ENCODE measurements around the gene MLKL.

MLKL gene

DNA sequence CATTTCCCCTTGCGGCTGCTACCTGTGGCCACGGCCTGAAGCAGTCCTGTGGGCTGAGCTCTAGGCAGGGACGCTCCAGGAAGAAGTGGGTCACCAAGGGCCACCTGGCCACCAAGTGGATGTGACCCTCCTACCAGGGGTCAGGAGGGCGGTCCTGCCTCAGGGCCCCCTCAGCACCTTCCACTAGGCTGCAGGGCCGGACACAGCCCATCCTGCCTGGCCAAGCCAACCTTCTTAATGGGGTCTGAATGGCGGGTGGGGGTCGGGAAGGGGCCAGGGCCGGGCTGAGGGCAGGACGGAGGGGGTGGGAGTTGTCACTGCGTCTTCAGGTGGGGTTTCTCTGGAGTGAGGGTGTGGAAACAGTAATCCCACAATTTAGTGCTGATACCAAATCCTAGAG, 13.2 kb upstream of the MLKL start:
- TF ChIP-seq, protein P1, sequence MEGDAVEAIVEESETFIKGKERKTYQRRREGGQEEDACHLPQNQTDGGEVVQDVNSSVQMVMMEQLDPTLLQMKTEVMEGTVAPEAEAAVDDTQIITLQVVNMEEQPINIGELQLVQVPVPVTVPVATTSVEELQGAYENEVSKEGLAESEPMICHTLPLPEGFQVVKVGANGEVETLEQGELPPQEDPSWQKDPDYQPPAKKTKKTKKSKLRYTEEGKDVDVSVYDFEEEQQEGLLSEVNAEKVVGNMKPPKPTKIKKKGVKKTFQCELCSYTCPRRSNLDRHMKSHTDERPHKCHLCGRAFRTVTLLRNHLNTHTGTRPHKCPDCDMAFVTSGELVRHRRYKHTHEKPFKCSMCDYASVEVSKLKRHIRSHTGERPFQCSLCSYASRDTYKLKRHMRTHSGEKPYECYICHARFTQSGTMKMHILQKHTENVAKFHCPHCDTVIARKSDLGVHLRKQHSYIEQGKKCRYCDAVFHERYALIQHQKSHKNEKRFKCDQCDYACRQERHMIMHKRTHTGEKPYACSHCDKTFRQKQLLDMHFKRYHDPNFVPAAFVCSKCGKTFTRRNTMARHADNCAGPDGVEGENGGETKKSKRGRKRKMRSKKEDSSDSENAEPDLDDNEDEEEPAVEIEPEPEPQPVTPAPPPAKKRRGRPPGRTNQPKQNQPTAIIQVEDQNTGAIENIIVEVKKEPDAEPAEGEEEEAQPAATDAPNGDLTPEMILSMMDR (IDR thresholded peaks at IDR 0.05; ENCODE audit: low read depth, low read length) = no peak
- H3K4me3 ChIP-seq (ENCODE audit: low read depth, low read length) = no peak overlapping the region

DNA sequence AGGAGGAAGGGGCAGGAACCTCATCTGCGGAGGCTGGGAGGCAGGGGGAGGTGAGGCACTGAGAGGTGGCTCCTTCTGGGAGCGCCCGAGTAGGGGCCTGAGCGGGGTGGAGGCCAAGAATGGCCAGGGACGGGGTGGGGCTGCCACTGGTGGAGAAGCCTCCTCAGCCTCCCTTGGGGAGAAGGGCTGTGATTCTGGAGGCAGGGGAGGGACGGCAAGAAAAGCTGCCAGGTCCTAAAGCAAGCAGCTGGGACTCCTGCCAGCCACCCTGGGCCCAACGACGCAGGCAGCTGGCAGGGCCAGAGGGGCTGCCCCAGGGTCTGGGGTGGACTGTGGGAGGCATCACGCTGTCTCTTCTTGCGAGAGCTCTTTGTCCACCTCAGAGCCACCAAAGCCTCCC, 12.7 kb upstream of the MLKL start:
- H3K4me3 ChIP-seq (ENCODE audit: low read depth, low read length) = no peak overlapping the region
- TF ChIP-seq, protein P1 (IDR thresholded peaks at IDR 0.05; ENCODE audit: low read depth, low read length) = no peak

DNA sequence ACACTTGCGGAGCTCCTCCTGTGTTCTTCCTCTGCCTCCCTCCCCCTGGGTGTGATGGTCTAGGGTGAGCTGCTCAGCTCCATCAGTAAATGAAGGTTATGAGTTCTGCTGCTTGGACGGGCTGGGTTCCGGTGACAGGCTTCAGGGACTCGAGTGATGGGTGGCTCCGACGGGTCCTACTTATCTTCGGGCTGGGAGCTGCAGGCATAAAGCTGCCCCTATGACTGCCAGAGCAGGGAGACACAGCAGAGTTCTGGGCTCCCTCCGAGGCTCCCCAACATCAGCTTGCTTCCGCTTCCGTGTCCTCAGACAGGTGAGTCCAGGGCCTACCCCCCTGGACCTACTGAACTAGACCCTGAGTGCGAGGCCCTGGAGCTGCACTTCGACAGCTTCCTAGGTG, 11.3 kb upstream of the MLKL start:
- TF ChIP-seq, protein P1 (IDR thresholded peaks at IDR 0.05; ENCODE audit: low read depth, low read length) = no peak
- no peak overlapping the region for H3K4me3 ChIP-seq (ENCODE audit: low read depth, low read length)

DNA sequence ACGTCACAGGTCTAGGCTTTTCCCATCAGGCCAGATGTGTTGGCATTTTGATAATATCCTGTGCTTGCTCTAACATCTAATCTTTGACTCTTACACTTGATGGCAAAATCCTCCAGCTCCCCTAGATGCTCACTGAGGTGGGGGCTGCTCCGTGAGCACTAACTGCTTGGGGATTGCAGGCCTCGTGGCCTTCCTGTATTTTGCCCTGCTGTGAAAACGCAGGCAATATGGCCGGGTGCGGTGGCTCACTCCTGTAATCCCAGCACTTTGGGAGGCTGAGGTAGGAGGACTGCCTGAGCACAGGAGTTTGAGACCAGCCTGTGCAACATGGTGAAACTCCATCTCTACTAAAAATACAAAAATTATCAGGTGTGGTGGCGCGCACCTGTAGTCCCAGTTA, 9.7 kb upstream of the MLKL start:
- TF ChIP-seq, protein P1 (IDR thresholded peaks at IDR 0.05; ENCODE audit: low read depth, low read length) = no peak
- H3K4me3 ChIP-seq (ENCODE audit: low read depth, low read length) = no peak overlapping the region

DNA sequence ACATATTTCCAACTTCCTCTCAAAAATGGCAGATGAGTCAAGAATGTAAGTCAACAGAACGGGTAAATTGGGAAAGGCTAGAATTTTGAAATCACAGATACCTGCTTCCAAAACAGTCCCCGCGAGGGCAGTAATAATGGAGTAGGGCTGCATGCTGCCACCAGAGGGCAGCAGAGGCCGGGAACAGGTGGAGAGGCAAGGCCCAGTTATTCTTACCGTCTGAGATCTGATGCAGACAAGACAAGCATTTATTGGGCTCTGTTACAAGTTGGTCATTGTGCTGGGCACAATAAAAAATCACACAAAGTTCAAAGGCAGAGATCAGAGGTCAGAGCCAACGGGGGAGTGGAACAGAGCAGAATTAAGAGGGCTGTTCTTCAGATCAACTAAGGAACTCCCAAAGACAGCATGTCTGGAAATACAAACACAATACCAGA, 8.8 kb upstream of the MLKL start:
- TF ChIP-seq, protein P1 (IDR thresholded peaks at IDR 0.05; ENCODE audit: low read depth, low read length) = peak; percentile 86
- no peak overlapping the region for H3K4me3 ChIP-seq (ENCODE audit: low read depth, low read length)

DNA sequence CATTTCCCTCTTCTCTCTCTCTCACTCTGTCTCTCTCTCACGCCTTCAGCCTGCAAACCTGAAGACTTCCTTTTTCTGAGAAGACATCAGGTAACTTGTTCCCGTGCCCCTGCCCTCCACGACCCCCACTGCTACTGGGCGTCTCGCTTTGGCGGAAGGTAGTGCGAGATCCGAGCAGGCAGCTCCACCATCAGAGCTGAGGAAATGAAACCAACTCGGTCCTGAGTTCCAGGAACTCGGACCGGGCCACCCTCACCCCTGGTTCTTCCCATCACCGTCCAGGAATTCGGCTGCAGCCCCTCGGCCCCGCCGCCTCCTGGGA, 585 bp downstream of the MLKL start:
- H3K4me3 ChIP-seq (ENCODE audit: low read depth, low read length) = peak overlapping the region; percentile 91
- TF ChIP-seq, protein P1 (IDR thresholded peaks at IDR 0.05; ENCODE audit: low read depth, low read length) = no peak

DNA sequence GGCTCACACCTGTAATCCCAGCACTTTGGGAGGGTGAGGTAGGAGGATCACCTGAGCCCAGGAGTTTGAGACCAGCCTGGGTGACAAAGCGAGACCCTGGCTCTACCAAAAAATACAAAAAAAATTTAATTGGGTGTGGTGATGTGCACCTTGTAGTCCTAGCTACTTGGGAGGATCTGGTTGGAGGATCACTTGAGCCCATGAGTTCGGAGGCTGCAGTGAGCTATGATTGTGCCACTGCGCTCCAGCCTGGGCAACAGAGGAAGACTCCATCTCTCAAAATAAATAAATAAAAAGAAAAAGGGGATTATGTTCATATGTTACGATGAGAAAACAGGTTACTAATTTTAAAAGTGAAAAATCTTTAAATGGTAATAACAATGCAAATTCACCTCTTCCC, 996 bp downstream of the MLKL start:
- TF ChIP-seq, protein P1 (IDR thresholded peaks at IDR 0.05; ENCODE audit: low read depth, low read length) = no peak
- H3K4me3 ChIP-seq (ENCODE audit: low read depth, low read length) = peak overlapping the region; percentile 91

All from WI38 (cell line).